Measurements from ENCODE around the gene PRR14L. TPM values are rescaled to one million over a fixed set of nuclear protein-coding genes. Genes with fewer than 3 reads are reported as not detected.
"Not testable (repeated sequence)": the region's sequence is repeated elsewhere in the genome, so short reads cannot be mapped to it uniquely, and the experiment has no call there.

Gene PRR14L
- total RNA-seq, 2 donors from 2014 or later = 62.8 to 75.3 TPM

DNA sequence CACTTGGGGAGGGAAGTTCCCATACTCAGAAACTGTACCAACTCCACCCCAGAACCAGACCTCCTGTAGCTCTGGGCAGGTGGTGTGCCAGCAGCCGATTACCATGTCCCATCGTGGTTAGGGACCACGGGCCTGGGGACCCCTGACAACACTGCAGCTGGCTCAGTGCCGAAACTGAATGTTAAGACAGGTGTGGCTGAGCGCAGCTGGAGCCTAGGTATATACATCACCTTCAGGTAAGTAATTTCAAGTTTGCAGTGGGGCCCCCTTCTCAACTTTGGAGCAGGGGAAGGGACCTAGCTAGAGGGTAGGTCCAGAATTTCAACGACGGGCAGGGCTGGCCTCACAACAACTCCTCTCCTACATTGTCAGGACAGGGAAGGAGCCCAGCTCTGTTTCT lies 67.2 kb downstream of the PRR14L start:
- no peaks in the 10 kb centered on the region for H3K27me3 Mint-ChIP-seq
- H3K9me3 Mint-ChIP-seq = no peaks in the 10 kb centered on the region
- no peak overlapping the region for H3K4me3 Mint-ChIP-seq
- peaks cover 51% of the 10 kb centered on the region for H3K36me3 Mint-ChIP-seq (ENCODE audit: low read depth)
- H3K27ac Mint-ChIP-seq = peak overlapping the region; percentile 33
- no peak for ATAC-seq (replicated peaks)
- peaks cover 7% of the 10 kb centered on the region for H3K4me1 Mint-ChIP-seq

DNA sequence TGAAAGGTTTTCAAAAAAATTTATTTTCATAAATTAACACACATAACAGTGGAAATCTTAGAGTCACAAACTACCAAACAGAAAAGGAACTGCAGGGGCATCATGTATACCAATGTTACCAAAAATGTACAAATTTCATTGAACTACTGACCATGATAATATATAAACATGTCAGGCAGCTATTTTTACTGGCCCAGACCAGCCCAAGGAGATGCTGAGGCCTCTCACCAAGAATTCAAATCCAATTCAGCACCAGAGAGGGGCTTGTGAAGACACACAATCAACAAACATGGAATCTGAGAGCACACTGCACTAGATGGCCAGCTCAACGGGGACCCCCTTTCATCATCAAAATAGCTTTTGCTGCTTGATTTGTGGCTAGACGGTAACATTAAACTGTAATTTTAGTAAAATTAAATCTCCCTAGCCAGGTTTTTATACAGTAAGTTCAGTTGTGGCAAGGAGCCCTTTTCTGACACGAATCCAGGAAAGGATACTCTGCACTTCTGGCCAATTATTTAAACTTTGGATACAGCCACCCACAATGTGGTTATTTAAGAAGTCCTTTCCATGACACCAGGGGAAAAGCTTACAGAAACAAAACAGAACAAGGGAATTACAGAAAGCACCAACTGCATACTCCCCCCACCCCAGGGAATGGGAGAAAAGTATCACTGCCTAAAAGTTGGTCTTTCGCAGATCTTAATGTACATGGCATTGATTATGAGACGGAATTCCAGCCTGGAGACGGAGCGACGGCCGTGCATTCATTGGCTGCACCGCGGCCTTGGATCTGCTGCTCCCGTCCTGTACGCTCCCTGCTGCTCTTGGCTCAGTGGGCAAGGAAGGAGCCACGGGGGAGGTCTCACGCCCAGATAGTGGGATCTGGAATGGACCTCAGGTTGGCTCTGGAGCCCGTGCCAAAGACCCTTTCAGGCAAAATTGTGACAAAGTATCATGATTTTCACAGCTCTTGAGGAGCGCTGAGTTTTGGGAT lies 68.3 kb downstream of the PRR14L start:
- Mint-ChIP-seq H3K4me1 (peaks cover 12% of the 10 kb centered on the region), H3K4me3 (no peak overlapping the region), H3K36me3 (ENCODE audit: low read depth) (peaks cover 40% of the 10 kb centered on the region), H3K9me3 (no peaks in the 10 kb centered on the region), H3K27me3 (no peaks in the 10 kb centered on the region), H3K27ac (peak overlapping the region; percentile 43)
- no peak for ATAC-seq (replicated peaks)

DNA sequence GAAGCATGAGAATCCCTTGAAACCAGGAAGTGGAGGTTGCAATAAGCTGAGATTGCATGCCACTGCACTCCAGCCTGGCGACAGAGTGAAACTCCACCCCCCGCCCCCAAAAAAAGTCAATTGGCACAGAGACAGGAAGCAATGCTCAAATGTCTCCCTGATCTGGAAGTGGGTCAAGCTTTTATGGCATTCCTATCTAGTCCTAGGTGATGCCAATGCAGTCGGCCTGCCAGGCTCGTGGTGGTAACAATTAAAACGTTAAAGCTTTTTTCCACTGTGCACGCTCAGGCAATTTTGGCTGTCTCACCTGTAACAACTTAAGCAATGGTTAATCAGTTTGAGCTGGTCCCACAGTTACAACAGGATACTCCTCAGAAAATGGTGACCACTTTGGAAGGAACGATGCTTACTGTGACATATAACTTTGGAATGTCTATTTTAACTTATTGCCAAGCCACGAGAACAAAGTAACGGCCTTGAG lies 69.0 kb downstream of the PRR14L start:
- Mint-ChIP-seq H3K9me3 (no peaks in the 10 kb centered on the region), H3K27me3 (no peaks in the 10 kb centered on the region), H3K4me1 (peaks cover 17% of the 10 kb centered on the region), H3K36me3 (ENCODE audit: low read depth) (peaks cover 34% of the 10 kb centered on the region), H3K27ac (peak overlapping the region; percentile 43), H3K4me3 (no peak overlapping the region)
- ATAC-seq (replicated peaks) = no peak

DNA sequence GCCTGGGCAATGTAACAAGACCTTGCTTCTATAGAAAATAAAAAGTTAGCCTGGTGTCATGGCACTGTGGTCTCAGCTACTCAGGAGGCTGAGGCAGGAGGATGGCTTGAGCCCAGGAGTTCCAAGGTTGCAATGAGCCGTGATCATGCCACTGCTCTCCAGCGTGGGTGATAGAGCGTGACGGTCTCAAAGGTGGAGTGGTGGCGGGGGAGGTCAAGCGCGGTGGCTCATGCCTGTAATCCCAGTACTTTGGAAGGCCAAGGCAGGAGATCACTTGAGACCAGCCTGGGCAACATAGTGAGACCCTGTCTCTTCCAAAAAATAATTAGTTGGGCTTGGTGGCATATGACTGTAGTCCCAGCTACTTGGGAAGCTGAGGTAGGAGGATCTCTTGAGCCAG lies 71.2 kb downstream of the PRR14L start:
- no peak overlapping the region for H3K27ac Mint-ChIP-seq

DNA sequence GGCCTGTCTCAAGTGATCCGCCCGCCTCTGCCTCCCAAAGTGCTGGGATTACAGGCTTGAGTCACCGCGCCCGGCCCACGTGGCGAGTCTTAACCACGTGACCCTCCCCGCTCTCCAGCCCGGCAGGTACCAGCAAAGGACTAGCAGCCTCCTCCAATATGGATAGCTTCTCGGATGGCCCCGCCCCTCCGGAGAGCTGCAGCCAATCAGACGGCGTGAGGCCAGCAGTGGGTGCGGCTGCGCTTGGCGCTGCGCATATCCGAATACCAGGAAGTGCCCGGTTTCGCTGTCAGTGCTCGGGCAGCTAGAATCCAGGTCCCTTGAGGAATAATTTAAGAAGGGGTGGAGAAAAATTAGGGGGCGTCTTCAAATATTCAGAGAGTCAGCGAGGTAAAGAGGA lies 73.2 kb downstream of the PRR14L start:
- Mint-ChIP-seq H3K4me1 (peaks cover 17% of the 10 kb centered on the region), H3K4me3 (peak overlapping the region; percentile 84), H3K27me3 (no peaks in the 10 kb centered on the region), H3K9me3 (no peaks in the 10 kb centered on the region), H3K36me3 (ENCODE audit: low read depth) (no peaks in the 10 kb centered on the region), H3K27ac (peak overlapping the region; percentile 88)
- ATAC-seq (replicated peaks) = peak; percentile 100

More for the DNA sequence above, 71.2 kb downstream of the PRR14L start:
- Mint-ChIP-seq H3K9me3 (no peaks in the 10 kb centered on the region), H3K36me3 (ENCODE audit: low read depth) (peaks cover 13% of the 10 kb centered on the region), H3K27me3 (no peaks in the 10 kb centered on the region), H3K4me1 (peaks cover 17% of the 10 kb centered on the region), H3K4me3 (no peak overlapping the region)
- ATAC-seq (replicated peaks) = no peak

DNA sequence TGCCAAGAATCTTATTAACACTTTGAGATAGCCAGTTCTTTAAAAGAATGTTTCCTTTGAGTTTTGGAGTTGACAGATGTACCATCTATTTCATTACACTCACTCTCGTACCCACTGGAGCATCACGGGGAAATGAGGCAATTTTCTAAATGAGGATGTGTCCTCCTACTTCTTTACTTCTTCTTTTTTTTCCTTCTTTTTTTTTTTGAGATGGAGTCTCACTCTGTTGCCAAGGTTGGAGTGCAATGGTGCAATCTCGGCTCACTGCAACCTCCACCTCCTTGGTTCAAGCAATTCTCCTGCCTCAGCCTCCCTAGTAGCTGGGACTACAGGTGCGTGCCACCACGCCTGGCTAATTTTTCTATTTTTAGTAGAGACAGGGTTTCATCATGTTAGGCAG lies 75.7 kb downstream of the PRR14L start:
- H3K9me3 Mint-ChIP-seq; H3K36me3 Mint-ChIP-seq (ENCODE audit: low read depth); H3K4me3 Mint-ChIP-seq; H3K27me3 Mint-ChIP-seq; H3K27ac Mint-ChIP-seq; ATAC-seq (replicated peaks): not testable (repeated sequence)
- peaks cover 13% of the 10 kb centered on the region for H3K4me1 Mint-ChIP-seq

DNA sequence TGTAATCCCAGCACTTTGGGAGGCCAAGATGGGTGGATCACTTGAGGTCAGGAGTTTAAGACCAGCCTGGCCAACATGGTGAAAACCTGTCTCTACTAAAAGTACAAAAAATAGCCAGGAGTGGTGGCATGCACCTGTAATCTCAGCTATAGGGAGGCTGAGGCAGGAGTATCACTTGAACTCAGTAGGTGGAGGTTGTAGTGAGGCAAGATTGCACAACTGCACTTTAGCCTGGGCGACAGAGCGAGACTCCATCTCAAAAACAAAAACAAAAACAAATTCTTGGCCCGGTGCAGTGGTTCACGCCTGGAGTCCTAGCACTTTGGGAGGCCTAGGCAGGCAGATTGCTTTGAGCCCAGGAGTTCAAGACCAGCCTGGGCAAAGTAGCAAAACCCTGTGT lies 81.1 kb downstream of the PRR14L start:
- H3K9me3 Mint-ChIP-seq; H3K4me1 Mint-ChIP-seq; H3K36me3 Mint-ChIP-seq (ENCODE audit: low read depth); H3K4me3 Mint-ChIP-seq; H3K27me3 Mint-ChIP-seq; H3K27ac Mint-ChIP-seq; ATAC-seq (replicated peaks): not testable (repeated sequence)

DNA sequence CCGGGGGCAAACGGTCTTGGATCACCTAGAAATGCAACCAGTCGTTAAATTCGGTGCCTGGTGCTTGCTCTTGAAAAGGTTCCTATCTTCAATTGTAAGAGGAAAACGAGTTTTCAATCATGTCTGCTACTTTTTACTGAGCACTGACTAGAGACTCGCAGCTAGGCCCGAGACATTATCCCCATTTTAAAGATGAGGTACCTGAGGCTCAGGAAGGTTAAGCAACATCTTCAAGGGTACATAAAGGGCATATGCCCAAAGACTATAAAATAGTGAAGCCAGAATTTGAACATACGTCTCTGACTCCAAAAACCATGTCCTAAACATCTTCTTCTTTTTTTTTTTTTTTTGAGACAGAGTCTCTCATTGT lies 87.3 kb downstream of the PRR14L start:
- no peak for ATAC-seq (replicated peaks)
- no peaks in the 10 kb centered on the region for H3K9me3 Mint-ChIP-seq
- peak overlapping the region; percentile 99 for H3K27ac Mint-ChIP-seq
- H3K27me3 Mint-ChIP-seq = no peaks in the 10 kb centered on the region
- H3K4me3 Mint-ChIP-seq = peak overlapping the region; percentile 98
- peaks cover 27% of the 10 kb centered on the region for H3K4me1 Mint-ChIP-seq
- peaks cover 26% of the 10 kb centered on the region for H3K36me3 Mint-ChIP-seq (ENCODE audit: low read depth)

DNA sequence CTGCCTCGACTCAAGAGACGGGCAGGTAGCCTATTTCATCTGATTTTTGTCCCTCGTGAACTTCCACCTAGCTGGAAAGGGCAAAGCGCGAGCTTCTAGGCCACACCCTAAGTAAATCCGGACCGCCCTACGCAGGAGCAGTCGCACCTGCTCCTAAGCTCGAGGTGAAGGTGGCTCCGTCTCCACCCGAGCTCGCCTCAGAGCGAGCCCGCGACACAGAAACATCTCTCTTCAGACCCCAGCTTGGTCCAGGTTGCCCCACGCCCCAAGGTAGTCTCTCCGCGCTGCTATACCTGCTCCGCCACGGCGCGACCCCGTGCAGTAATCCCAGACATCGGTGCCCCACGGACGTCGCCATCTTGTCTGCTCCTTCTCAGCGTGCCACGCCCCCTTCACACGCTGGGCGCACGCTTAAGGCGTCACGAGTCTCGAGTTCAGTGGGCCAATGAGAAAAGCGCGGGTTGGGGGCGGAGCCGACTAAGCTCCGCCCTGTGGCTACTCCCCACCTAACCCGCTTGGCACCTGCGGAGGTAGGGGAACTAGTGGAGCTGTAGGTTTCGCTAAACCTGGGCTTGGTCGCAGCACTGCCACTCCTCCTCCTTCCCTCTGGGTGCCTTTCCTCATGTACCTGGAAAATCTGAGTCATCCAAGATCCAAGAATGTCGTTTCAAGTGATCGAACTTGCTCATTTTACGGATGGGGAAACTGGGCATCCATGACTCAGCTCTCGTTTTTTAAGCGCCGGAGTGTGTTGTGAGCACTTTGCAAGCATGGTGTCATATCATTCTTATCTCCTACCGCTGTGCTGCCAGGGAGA lies 87.9 kb downstream of the PRR14L start, which contains the start of gene PISD:
PISD (minus strand) TSS at position 365 of the 817 bp plus-strand sequence; CDS start at position 358, 7 bp downstream.
- Mint-ChIP-seq H3K4me1 (peaks cover 27% of the 10 kb centered on the region), H3K27me3 (no peaks in the 10 kb centered on the region), H3K36me3 (ENCODE audit: low read depth) (peaks cover 26% of the 10 kb centered on the region), H3K9me3 (no peaks in the 10 kb centered on the region), H3K4me3 (peak within 1 kb of the TSS; percentile 98), H3K27ac (peak within 1 kb of the TSS; percentile 99)
- peak; percentile 84 for ATAC-seq (replicated peaks)

DNA sequence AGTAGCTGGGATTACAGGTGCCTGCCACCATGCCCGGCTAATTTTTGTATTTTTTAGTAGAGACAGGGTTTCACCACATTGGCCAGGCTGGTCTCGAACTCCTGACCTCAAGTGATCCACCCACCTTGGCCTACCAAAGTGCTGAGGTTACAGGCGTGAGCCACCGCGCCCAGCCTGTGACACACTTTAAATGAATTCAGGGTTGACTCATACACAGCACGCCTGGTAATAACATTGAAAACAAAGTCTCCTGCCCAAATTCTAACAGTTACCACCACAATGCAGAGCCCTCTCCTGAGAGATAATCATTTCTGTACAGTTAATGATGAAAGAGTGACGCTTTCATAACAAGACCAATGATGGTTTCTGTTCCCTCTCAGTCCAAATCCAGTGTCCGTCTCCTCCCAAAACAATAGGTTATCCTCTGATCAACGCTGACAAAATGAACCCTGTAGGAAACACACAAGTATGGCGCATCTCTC lies 89.0 kb downstream of the PRR14L start:
- H3K27me3 Mint-ChIP-seq, H3K9me3 Mint-ChIP-seq: not testable (repeated sequence)
- peak; percentile 58 for ATAC-seq (replicated peaks)
- Mint-ChIP-seq H3K4me3 (peak overlapping the region; percentile 98), H3K4me1 (peaks cover 32% of the 10 kb centered on the region), H3K36me3 (ENCODE audit: low read depth) (peaks cover 31% of the 10 kb centered on the region), H3K27ac (peak overlapping the region; percentile 99)

DNA sequence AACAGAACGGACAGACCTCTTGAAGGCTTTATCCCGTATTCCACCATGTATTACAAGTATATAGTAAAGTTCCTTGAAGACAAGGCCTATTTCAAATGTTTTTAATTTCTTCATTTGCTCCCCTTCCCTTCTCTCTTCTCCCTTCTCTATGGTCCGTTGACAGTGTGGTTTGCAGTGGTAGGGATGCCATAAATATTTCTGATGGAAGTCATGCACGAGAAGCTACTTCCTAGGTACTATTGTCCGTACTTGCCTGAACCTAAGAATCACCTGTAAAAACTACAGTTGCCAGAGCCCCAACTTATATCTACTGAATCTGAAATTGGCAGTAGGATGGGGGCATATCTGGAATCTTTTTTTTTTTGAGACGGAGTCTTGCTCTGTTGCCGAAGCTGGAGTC lies 90.7 kb downstream of the PRR14L start:
- Mint-ChIP-seq H3K4me1 (peaks cover 29% of the 10 kb centered on the region), H3K4me3 (peak overlapping the region; percentile 98), H3K27me3 (no peaks in the 10 kb centered on the region), H3K36me3 (ENCODE audit: low read depth) (peaks cover 33% of the 10 kb centered on the region), H3K27ac (no peak overlapping the region), H3K9me3 (no peaks in the 10 kb centered on the region)
- ATAC-seq (replicated peaks) = no peak

DNA sequence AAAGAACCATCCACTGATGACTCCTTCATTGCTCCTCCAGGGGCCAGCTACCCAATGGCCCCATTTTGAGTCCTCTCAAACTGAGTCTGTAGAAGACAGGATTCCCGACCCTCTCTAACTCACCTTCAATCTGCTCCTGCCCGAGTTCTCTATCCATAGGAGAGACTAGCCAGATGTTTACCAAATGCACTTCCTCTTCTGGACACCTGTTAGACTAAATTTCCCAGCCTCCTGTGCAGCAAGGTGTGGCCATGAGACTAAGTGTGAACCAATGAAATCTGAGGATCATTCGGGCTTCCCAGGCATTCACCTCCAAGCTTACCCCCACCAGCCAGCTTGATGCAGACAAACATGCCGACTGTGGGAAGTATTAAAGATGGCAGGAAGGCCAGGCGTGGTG lies 95.5 kb downstream of the PRR14L start:
- Mint-ChIP-seq H3K9me3 (no peaks in the 10 kb centered on the region), H3K4me1 (peaks cover 18% of the 10 kb centered on the region), H3K36me3 (ENCODE audit: low read depth) (peaks cover 30% of the 10 kb centered on the region), H3K27ac (peak overlapping the region; percentile 28), H3K27me3 (no peaks in the 10 kb centered on the region), H3K4me3 (no peak overlapping the region)
- no peak for ATAC-seq (replicated peaks)

DNA sequence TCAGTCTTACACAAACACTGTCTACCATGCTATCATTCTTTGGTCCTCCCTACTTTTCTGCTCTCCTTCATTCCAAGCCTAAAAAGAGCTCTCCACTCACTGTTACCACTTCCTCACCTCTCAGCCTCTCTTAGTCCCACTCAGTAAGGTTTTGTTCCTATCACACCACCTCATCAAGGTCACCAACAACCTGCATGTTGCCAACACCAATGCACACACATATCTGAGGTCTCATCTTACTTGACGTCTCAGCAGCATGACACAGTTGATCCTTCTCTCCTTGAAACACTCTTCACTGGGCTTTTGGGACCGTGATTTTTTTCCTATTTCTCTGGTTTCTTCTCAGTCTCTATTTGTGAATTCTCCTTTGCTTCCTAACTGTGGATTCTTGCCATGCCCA lies 96.0 kb downstream of the PRR14L start:
- no peaks in the 10 kb centered on the region for H3K9me3 Mint-ChIP-seq
- H3K27ac Mint-ChIP-seq = peak overlapping the region; percentile 28
- no peak overlapping the region for H3K4me3 Mint-ChIP-seq
- no peak for ATAC-seq (replicated peaks)
- H3K27me3 Mint-ChIP-seq = no peaks in the 10 kb centered on the region
- H3K36me3 Mint-ChIP-seq (ENCODE audit: low read depth) = peaks cover 30% of the 10 kb centered on the region
- peaks cover 14% of the 10 kb centered on the region for H3K4me1 Mint-ChIP-seq

DNA sequence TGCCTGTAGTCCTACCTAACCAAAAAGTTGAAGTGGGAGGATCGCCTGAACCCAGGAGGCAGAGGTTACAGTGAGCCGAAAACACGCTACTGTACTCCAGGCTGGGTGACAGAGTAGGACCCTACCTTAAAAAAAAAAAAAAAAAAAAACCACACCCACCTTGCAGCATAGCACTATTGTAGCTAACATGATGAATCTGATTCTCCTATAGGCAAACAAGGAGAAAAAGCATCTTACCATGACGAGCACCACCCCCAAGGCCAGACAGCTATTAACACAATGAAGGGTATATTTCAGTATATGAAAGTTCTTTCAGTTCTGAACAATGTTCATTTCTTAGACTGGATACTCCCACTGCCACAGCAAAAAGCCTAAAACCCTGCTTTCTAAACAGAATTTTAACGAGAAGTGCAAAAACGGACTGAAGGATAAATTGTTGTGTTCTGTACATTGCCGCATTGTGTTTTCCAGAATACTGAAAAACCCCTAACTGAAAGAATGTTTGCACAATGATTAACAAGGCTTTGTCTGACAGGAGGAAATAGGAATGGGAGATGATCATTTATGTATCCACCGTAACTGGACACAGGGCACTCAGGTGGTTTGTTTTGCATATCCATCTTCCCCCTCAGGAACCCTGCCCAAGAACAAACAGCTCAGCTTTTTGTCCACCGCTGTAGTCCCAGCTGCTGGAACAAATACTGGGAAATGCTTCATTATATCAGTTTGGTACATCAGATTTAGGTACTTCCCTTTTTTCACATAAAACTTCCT lies 96.8 kb downstream of the PRR14L start:
- Mint-ChIP-seq H3K4me3 (no peak overlapping the region), H3K27ac (no peak overlapping the region), H3K36me3 (ENCODE audit: low read depth) (peaks cover 37% of the 10 kb centered on the region), H3K4me1 (peaks cover 13% of the 10 kb centered on the region), H3K27me3 (no peaks in the 10 kb centered on the region), H3K9me3 (no peaks in the 10 kb centered on the region)
- no peak for ATAC-seq (replicated peaks)

Measured in activated T-helper 17 cell treated with anti-CD3 and anti-CD28 coated beads, Interleukin-2, amount 50 U/mL, for 72 hours (primary cell).